Colonic mucosa (tissue), 4 donors: Measurements from ENCODE around the gene GHRH. TPM values are rescaled to one million over a fixed set of nuclear protein-coding genes. Genes with fewer than 3 reads are reported as not detected.

Experiments used
- DNase-seq: peaks from one replicate; pipeline ENCODE4 v3.0.0-alpha.2; 2020
- H3K27ac ChIP-seq: fragments of 200-600 bp; one replicate; pipeline ENCODE4 v1.8.0; 2021
- H3K27me3 ChIP-seq: fragments of 200-600 bp; one replicate; pipeline ENCODE4 v1.8.0; 2021
- H3K36me3 ChIP-seq: fragments of 200-600 bp; one replicate; pipeline ENCODE4 v1.8.0; 2021
- H3K4me1 ChIP-seq: fragments of 200-600 bp; one replicate; pipeline ENCODE4 v1.8.0; 2021; ENCODE audit warnings: mild to moderate bottlenecking
- H3K4me3 ChIP-seq: fragments of 200-600 bp; one replicate; pipeline ENCODE4 v1.8.0; 2021
- H3K9ac ChIP-seq, 2 donors: one replicate each; pipeline ENCODE4 v1.7.0; 2013; ENCODE audit warnings: control low read depth in 2 of 2, low read depth in 2 of 2, low read length in 2 of 2
- H3K9me3 ChIP-seq: fragments of 200-600 bp; one replicate; pipeline ENCODE4 v1.8.0; 2021
- intact Hi-C: fragments of 100-400 bp; cut with DNase I; formaldehyde crosslinking; loops from one replicate; pipeline ENCODE4 v1.14.1; 2022
- total RNA-seq, 2 donors: library from RNA; stranded (reverse); fragmentation: NEBNext Ultra II Directional in 1 of 2; extraction: Animal tissue kit (Norgen Biotek cat#: 25700) in 1 of 2; gene quantifications; one replicate each; pipeline ENCODE4 v1.2.1, GENCODE V29; 2021
- TF ChIP-seq, protein P1 (sequence below): fragments of 200-600 bp; IDR thresholded peaks from one replicate; pipeline ENCODE4 v1.8.0; 2022; ENCODE audit warnings: antibody characterized with exemption, mild to moderate bottlenecking
- donor health status: healthy.
- donor health status: DM: no; HTN: no; CAD: no.
- donor health status: DM: no; HTN: no; CAD: no.

The GHRH gene
- total RNA-seq, 2 donors from 2014 or later: not detected

- no peaks in the 10 kb centered on the region for H3K9me3 ChIP-seq
- H3K36me3 ChIP-seq: peaks cover 9% of the 10 kb centered on the region
- TF ChIP-seq, protein P1, sequence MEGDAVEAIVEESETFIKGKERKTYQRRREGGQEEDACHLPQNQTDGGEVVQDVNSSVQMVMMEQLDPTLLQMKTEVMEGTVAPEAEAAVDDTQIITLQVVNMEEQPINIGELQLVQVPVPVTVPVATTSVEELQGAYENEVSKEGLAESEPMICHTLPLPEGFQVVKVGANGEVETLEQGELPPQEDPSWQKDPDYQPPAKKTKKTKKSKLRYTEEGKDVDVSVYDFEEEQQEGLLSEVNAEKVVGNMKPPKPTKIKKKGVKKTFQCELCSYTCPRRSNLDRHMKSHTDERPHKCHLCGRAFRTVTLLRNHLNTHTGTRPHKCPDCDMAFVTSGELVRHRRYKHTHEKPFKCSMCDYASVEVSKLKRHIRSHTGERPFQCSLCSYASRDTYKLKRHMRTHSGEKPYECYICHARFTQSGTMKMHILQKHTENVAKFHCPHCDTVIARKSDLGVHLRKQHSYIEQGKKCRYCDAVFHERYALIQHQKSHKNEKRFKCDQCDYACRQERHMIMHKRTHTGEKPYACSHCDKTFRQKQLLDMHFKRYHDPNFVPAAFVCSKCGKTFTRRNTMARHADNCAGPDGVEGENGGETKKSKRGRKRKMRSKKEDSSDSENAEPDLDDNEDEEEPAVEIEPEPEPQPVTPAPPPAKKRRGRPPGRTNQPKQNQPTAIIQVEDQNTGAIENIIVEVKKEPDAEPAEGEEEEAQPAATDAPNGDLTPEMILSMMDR: no peak
- H3K4me1 ChIP-seq: no peaks in the 10 kb centered on the region
- H3K4me3 ChIP-seq: no peak overlapping the region
- no peak overlapping the region for H3K27ac ChIP-seq
- H3K27me3 ChIP-seq: no peaks in the 10 kb centered on the region
- H3K9ac ChIP-seq: no peak overlapping the region
- no peak for DNase-seq
- intact Hi-C loops: no loop called here
These were observed 38.6 kb downstream of the GHRH start for GRCh38 chr20:37223053-37223452.

GRCh38 chr20:37222086-37222485 is 39.5 kb downstream of the GHRH start:
- no peak for DNase-seq
- Histone ChIP-seq H3K9me3 (no peaks in the 10 kb centered on the region), H3K27ac (no peak overlapping the region), H3K9ac (no peak overlapping the region), H3K36me3 (peaks cover 9% of the 10 kb centered on the region), H3K4me1 (no peaks in the 10 kb centered on the region), H3K27me3 (no peaks in the 10 kb centered on the region), H3K4me3 (no peak overlapping the region)
- intact Hi-C loops: no loop called here
- TF ChIP-seq, protein P1: no peak

DNA sequence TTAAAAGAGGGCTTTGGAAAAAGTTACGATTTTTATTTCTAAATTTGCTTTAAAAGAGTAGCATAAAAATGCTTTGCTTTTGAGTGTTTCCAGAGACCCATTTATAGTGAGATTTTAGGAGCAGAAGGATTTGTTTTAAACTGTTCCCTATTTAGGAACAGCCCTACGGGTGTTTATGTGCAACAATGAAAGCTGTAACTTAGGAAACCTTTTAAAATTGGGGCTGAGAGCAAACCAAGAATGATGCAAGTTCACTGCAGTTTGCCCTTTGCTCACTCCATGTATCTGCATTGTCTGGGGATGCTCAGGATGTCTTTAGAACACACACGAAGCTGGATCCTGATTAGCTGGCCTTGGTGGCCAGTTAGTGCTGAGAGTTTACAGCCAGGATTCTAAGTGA is 40.9 kb downstream of the GHRH start:
- intact Hi-C loops: no loop called here
- Histone ChIP-seq H3K27ac (no peak overlapping the region), H3K4me3 (no peak overlapping the region), H3K36me3 (peaks cover 8% of the 10 kb centered on the region), H3K27me3 (no peaks in the 10 kb centered on the region), H3K9ac (no peak overlapping the region), H3K9me3 (no peaks in the 10 kb centered on the region), H3K4me1 (no peaks in the 10 kb centered on the region)
- DNase-seq: no peak
- TF ChIP-seq, protein P1: no peak

GRCh38 chr20:37219751-37220668 is 41.6 kb downstream of the GHRH start:
- Histone ChIP-seq H3K4me1 (no peaks in the 10 kb centered on the region), H3K9me3 (no peaks in the 10 kb centered on the region)

GRCh38 chr20:37218976-37219375 is 42.6 kb downstream of the GHRH start:
- no peak for DNase-seq
- Histone ChIP-seq H3K9me3 (no peaks in the 10 kb centered on the region), H3K4me3 (no peak overlapping the region), H3K27ac (no peak overlapping the region), H3K4me1 (no peaks in the 10 kb centered on the region), H3K9ac (no peak overlapping the region), H3K36me3 (no peaks in the 10 kb centered on the region), H3K27me3 (no peaks in the 10 kb centered on the region)
- TF ChIP-seq, protein P1: no peak
- intact Hi-C loops: no loop called here

More at GRCh38 chr20:37219751-37220668, 41.6 kb downstream of the GHRH start:
- Histone ChIP-seq H3K36me3 (peaks cover 1% of the 10 kb centered on the region), H3K27ac (no peak overlapping the region), H3K9ac (no peak overlapping the region), H3K27me3 (no peaks in the 10 kb centered on the region), H3K4me3 (no peak overlapping the region)
- DNase-seq: no peak
- intact Hi-C loops: no loop called here
- TF ChIP-seq, protein P1: no peak
